GDM1 (cell line): Measurements from ENCODE around the gene OR1N2.
"Not testable (repeated sequence)": the region's sequence is repeated elsewhere in the genome, so short reads cannot be mapped to it uniquely, and the experiment has no call there.

Source experiments
- DNase-seq: peaks from one replicate; lab custom pipeline; 2025; lab: John Stamatoyannopoulos, UW

OR1N2 gene

GRCh38 chr9:122552812-122553211 is at the start of gene OR1N2:
Gene OR1N2 (plus strand): TSS chr9:122553112. CDS start chr9:122553212, 100 bp downstream.
- DNase-seq: no peak

GRCh38 chr9:122506964-122507363 is 45.9 kb upstream of the OR1N2 start:
- DNase-seq: no peak

- no peak for DNase-seq
Measured at GRCh38 chr9:122510502-122510901, 42.4 kb upstream of the OR1N2 start, which contains the start of gene OR1J2. Gene OR1J2 (plus strand): TSS chr9:122510802. CDS start chr9:122510802, 0 bp downstream.

- DNase-seq: no peak
Measured at GRCh38 chr9:122518226-122518625, 34.7 kb upstream of the OR1N2 start.

- DNase-seq: no peak
Measured at GRCh38 chr9:122518841-122519240, 34.1 kb upstream of the OR1N2 start, which contains the start of gene OR1J4. Gene OR1J4 (plus strand): TSS chr9:122519141. CDS start chr9:122519141, 0 bp downstream.

- no peak for DNase-seq
Measured at GRCh38 chr9:122519376-122519775, 33.5 kb upstream of the OR1N2 start.

- DNase-seq: no peak
Measured at GRCh38 chr9:122526602-122527001, 26.3 kb upstream of the OR1N2 start.

GRCh38 chr9:122527193-122527592 is 25.7 kb upstream of the OR1N2 start, which contains the start of gene OR1N1:
Gene OR1N1 (minus strand): TSS chr9:122527293. CDS start chr9:122527293, 0 bp downstream.
- DNase-seq: no peak

- DNase-seq: not testable (repeated sequence)
Measured at GRCh38 chr9:122531157-122531556, 21.8 kb upstream of the OR1N2 start.

- no peak for DNase-seq
Measured at GRCh38 chr9:122536134-122536533, 16.8 kb upstream of the OR1N2 start.

- not testable (repeated sequence) for DNase-seq
Measured at GRCh38 chr9:122537066-122537465, 15.8 kb upstream of the OR1N2 start.

GRCh38 chr9:122538757-122539156 is 14.2 kb upstream of the OR1N2 start:
- DNase-seq: no peak

GRCh38 chr9:122546196-122546595 is 6.7 kb upstream of the OR1N2 start:
- no peak for DNase-seq

- no peak for DNase-seq
Measured at GRCh38 chr9:122551371-122551770, 1.5 kb upstream of the OR1N2 start.

GRCh38 chr9:122561446-122561845 is 8.5 kb downstream of the OR1N2 start:
- no peak for DNase-seq

- DNase-seq: no peak
Measured at GRCh38 chr9:122562134-122562760, 9.3 kb downstream of the OR1N2 start.

GRCh38 chr9:122567901-122568300 is 15.0 kb downstream of the OR1N2 start:
- DNase-seq: no peak

- DNase-seq: no peak
Measured at GRCh38 chr9:122572456-122572855, 19.5 kb downstream of the OR1N2 start.

- DNase-seq: no peak
Measured at GRCh38 chr9:122579874-122580273, 27.0 kb downstream of the OR1N2 start.

GRCh38 chr9:122580360-122580759 is 27.4 kb downstream of the OR1N2 start:
- DNase-seq: no peak

- DNase-seq: not testable (repeated sequence)
Measured at GRCh38 chr9:122583284-122583683, 30.4 kb downstream of the OR1N2 start, which contains the start of gene OR1L8. Gene OR1L8 (minus strand): TSS chr9:122583384. CDS start chr9:122568477, 14,907 bp downstream.
